ENCODE measurements around the gene EEFSEC.

DNA sequence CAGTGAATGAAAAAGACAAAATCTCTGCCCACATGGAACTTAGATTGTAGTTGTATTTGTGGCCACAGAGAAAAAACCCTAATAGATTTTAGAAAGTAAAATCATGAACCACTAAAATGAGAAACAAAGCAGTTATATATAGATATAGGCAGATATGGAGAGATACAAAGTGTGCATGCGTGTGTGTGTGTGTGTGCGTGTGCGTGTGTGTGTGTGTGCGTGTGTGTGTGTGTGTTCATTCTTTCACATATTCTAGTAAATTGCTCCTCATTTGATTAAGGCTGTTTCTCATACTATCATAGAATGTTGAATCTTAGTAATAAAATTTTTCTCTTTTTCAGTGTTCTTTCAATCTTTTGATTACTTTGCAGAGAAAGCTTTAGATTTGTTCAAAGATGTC, 194.8 kb downstream of the EEFSEC start:
- TF ChIP-seq, protein P1, sequence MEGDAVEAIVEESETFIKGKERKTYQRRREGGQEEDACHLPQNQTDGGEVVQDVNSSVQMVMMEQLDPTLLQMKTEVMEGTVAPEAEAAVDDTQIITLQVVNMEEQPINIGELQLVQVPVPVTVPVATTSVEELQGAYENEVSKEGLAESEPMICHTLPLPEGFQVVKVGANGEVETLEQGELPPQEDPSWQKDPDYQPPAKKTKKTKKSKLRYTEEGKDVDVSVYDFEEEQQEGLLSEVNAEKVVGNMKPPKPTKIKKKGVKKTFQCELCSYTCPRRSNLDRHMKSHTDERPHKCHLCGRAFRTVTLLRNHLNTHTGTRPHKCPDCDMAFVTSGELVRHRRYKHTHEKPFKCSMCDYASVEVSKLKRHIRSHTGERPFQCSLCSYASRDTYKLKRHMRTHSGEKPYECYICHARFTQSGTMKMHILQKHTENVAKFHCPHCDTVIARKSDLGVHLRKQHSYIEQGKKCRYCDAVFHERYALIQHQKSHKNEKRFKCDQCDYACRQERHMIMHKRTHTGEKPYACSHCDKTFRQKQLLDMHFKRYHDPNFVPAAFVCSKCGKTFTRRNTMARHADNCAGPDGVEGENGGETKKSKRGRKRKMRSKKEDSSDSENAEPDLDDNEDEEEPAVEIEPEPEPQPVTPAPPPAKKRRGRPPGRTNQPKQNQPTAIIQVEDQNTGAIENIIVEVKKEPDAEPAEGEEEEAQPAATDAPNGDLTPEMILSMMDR (IDR thresholded peaks at IDR 0.05; ENCODE audit: low read length), result no peak
- TF ChIP-seq EZH2 (optimal IDR thresholded peaks at IDR 0.05; ENCODE audit: low read depth, low read length), result no peak

All from MM.1S (cell line).